Effector memory CD8-positive, alpha-beta T cell (primary cell): ENCODE measurements around the gene PDSS2.

Experiments
- ATAC-seq: fragments of 150-1000 bp; cut with Tn5 transposase; replicated peaks from 2 replicates; pipeline ENCODE4 v1.10.0; 2021; ENCODE audit warnings: mild to moderate bottlenecking, moderate library complexity
- DNase-seq, 3 experiments: peaks; one replicate each; pipeline ENCODE4 v3.0.0; 2021
- H3K27ac Mint-ChIP-seq, 2 donors: one replicate each; pipeline ENCODE4 v1.8.0; 2022; ENCODE audit warnings: mild to moderate bottlenecking in 2 of 2, mixed read lengths in 2 of 2, moderate library complexity in 2 of 2
- H3K27me3 Mint-ChIP-seq, 2 donors: one replicate each; pipeline ENCODE4 v1.8.0; 2022; ENCODE audit warnings: mixed read lengths in 2 of 2
- H3K36me3 Mint-ChIP-seq: one replicate; pipeline ENCODE4 v1.8.0; 2022; ENCODE audit warnings: mild to moderate bottlenecking, moderate library complexity, mixed read lengths; ENCODE audit not compliant: insufficient read depth
- H3K4me1 Mint-ChIP-seq, 2 donors: one replicate each; pipeline ENCODE4 v1.8.0; 2022; ENCODE audit warnings: low read depth in 2 of 2, mixed read lengths in 2 of 2
- H3K4me3 Mint-ChIP-seq, 2 donors: one replicate each; pipeline ENCODE4 v1.8.0; 2022; ENCODE audit warnings: mild to moderate bottlenecking in 2 of 2, mixed read lengths in 2 of 2, moderate library complexity in 2 of 2
- H3K9me3 Mint-ChIP-seq, 2 donors: one replicate each; pipeline ENCODE4 v1.8.0; 2022; ENCODE audit warnings: mixed read lengths in 2 of 2

The PDSS2 gene

GRCh38 chr6:107272246-107272645 lies 187.1 kb downstream of the PDSS2 start:
- Mint-ChIP-seq H3K9me3 (no peaks in the 10 kb centered on the region), H3K27me3 (no peaks in the 10 kb centered on the region), H3K36me3 (no peaks in the 10 kb centered on the region), H3K27ac (no peak overlapping the region), H3K4me3 (no peak overlapping the region), H3K4me1 (peaks cover 0 to 1% of the 10 kb centered on the region in 2 donors)
- DNase-seq: no peak
- ATAC-seq: no peak

DNA sequence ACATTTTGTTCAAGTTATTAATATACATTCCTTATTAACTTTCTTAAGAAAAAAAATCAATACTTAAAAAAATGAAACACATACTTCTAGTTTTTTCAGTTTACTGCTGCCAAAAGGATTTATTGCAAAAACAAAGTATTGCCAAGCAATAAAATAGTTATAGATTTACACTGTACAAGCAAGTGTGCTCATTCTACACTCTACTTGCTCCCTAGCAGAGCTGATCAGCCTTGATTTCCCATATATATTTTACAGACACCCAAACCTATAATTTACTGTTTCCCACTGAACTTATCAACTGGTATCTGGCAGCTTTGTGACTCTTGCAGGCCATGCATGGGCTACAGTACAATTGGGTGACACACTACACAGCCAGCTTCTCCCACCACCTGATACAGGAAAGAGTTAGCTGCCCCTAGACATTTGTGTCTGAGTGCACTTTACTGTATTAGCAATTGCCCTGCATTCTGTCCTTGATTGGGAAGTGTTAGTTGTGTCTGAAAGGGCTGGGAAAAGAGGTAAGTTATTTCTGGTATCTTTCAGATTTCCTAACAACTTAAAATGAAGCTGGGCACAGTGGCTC lies 188.1 kb downstream of the PDSS2 start:
- no peak for ATAC-seq
- H3K4me1 Mint-ChIP-seq: peaks cover 0 to under 1% of the 10 kb centered on the region in 2 donors
- H3K9me3 Mint-ChIP-seq: no peaks in the 10 kb centered on the region
- no peak overlapping the region for H3K4me3 Mint-ChIP-seq
- no peak overlapping the region for H3K27ac Mint-ChIP-seq
- no peaks in the 10 kb centered on the region for H3K27me3 Mint-ChIP-seq
- H3K36me3 Mint-ChIP-seq: no peaks in the 10 kb centered on the region
- no peak for DNase-seq

- no peak for ATAC-seq
- no peak overlapping the region for H3K27ac Mint-ChIP-seq
- H3K27me3 Mint-ChIP-seq: no peaks in the 10 kb centered on the region
- no peaks in the 10 kb centered on the region for H3K9me3 Mint-ChIP-seq
- H3K4me1 Mint-ChIP-seq: no peaks in the 10 kb centered on the region
- DNase-seq: no peak
- no peak overlapping the region for H3K4me3 Mint-ChIP-seq
- H3K36me3 Mint-ChIP-seq: no peaks in the 10 kb centered on the region
These were observed 191.7 kb downstream of the PDSS2 start for GRCh38 chr6:107267634-107268033.

DNA sequence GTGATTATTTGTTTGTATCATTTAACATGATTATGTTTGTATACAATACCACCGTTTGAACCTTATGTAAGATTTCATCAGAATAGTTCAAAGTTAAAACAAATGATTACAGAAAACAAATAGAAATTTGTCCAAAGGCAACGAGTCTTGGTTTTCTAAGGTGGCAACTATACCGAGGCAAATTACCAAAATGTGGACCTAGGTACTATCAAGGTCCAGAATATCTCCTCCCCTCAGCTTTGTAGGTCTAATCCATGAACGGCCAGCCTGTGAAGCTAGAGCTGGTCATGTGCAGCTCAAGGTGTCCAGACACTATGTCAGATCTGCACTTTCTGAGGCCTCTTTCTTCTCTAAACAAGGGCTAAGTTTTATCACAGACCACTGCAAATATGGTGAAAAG lies 192.4 kb downstream of the PDSS2 start:
- Mint-ChIP-seq H3K9me3 (no peaks in the 10 kb centered on the region), H3K4me1 (no peaks in the 10 kb centered on the region), H3K36me3 (no peaks in the 10 kb centered on the region), H3K4me3 (no peak overlapping the region), H3K27ac (no peak overlapping the region), H3K27me3 (no peaks in the 10 kb centered on the region)
- DNase-seq: no peak
- no peak for ATAC-seq

GRCh38 chr6:107266563-107266962 lies 192.8 kb downstream of the PDSS2 start:
- H3K9me3 Mint-ChIP-seq: no peaks in the 10 kb centered on the region
- DNase-seq (no peak), ATAC-seq (no peak)
- no peak overlapping the region for H3K27ac Mint-ChIP-seq
- H3K4me3 Mint-ChIP-seq: no peak overlapping the region
- no peaks in the 10 kb centered on the region for H3K27me3 Mint-ChIP-seq
- no peaks in the 10 kb centered on the region for H3K4me1 Mint-ChIP-seq
- no peaks in the 10 kb centered on the region for H3K36me3 Mint-ChIP-seq

DNA sequence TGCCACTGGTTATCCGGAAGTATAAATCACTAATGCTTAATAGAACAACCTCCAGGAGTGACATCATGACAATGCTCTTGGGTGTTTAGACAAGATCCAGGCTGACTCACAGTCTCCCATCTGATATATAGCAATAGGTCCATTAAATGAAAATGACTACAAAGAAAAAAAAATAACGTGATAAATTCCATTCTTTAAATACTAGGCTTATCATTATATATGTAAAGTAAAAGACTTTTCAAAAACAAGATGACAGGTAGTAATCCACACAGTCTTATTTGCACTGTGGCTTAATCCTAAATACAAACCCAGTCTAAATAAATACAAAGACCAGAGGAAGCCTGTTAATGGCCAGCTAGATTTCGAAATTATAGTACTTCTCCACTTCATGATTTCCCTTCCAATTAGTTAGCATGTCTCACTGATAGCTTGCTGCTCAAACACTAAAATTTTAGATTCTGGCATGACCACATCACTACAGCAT lies 195.0 kb downstream of the PDSS2 start:
- Mint-ChIP-seq H3K9me3 (no peaks in the 10 kb centered on the region), H3K27me3 (no peaks in the 10 kb centered on the region), H3K36me3 (no peaks in the 10 kb centered on the region), H3K4me3 (no peak overlapping the region), H3K27ac (no peak overlapping the region), H3K4me1 (no peaks in the 10 kb centered on the region)
- DNase-seq: no peak
- no peak for ATAC-seq

DNA sequence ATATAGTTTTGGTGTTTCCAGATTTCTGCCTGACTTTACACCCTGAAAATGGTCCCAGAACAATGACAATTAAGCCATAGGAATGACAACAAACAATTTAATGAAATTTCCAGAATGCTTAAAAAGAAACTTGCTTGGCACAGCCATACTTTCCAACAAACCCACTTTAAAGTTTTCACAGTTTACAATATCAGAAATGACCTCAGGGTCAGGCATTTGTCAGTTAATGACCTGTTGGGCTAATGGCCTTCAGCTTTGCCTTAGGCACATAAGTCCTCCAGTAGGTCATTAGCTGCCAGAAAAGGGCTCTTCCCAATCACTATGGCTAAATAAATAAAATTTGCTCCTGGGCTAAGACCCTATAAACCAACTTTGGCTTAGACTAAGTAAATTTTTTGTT lies 199.4 kb downstream of the PDSS2 start:
- DNase-seq (no peak), ATAC-seq (no peak)
- Mint-ChIP-seq H3K36me3 (no peaks in the 10 kb centered on the region), H3K4me3 (no peak overlapping the region), H3K9me3 (no peaks in the 10 kb centered on the region), H3K4me1 (no peaks in the 10 kb centered on the region), H3K27me3 (no peaks in the 10 kb centered on the region), H3K27ac (no peak overlapping the region)

GRCh38 chr6:107248147-107248546 lies 211.2 kb downstream of the PDSS2 start:
- Mint-ChIP-seq H3K36me3 (no peaks in the 10 kb centered on the region), H3K9me3 (no peaks in the 10 kb centered on the region), H3K27ac (no peak overlapping the region), H3K27me3 (no peaks in the 10 kb centered on the region), H3K4me1 (no peaks in the 10 kb centered on the region), H3K4me3 (no peak overlapping the region)
- DNase-seq (no peak), ATAC-seq (no peak)

DNA sequence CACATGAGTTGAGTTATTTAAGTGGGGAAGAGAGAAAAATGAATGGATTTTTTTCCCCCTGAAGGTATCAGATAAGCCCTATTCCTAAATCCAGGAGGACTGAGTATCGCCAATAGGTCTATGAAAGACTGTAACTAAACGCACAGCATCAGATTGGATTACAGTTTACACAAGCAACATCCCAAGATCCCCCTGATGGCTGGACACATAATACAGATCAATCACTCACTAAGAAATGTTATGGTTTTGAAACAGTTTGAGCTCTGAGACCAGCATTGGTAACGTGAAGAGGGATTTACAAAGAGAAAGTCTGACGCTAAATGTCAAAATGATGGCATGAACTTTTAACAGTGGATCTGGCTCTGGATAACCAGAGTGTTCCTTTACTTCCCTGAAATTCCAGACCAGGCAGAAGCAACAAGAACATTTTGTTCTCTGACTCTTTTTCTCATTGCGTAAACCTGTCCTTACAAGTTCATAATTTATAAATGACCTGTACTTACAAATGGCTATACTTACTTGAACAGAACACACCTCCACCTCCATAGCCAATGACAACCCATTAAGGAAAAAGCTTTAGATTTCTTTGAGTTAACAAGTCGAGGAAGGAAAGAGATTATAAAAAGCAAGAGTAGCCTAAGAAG lies 212.3 kb downstream of the PDSS2 start:
- H3K27me3 Mint-ChIP-seq: no peaks in the 10 kb centered on the region
- H3K4me1 Mint-ChIP-seq: no peaks in the 10 kb centered on the region
- no peak for DNase-seq
- no peak overlapping the region for H3K27ac Mint-ChIP-seq
- no peaks in the 10 kb centered on the region for H3K9me3 Mint-ChIP-seq
- no peak overlapping the region for H3K4me3 Mint-ChIP-seq
- ATAC-seq: no peak
- no peaks in the 10 kb centered on the region for H3K36me3 Mint-ChIP-seq

DNA sequence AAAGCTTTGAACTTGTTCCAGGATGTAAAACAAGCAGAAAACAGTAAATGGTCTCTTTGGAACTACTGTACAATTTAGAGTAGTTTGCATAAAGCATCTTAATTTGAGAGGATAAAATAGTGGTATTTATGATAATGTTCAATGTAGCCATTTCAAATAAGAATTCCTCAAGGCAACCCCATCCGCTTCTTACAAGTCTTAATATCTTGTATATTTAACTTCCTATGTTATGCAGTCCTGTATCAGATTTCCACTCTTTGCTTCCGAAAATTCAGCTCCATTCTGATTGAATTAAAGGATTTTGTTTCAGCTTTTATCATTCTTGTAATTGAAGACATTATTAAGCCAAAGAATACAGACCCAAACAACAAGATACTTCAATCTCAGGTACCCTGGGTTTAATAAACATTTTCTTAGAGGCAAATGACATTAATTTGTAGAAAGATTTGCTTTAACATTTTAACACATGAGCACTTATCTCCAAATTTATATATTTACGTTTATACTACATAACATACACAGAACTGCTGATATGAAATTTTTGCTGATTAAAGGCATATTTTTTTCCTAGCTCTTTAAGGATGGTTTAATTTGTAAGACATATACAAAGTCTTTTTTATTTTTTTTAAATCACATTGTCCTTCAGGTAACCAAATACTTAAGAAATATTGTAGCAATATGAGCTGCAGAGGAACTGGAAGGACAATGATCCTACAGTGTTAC lies 213.0 kb downstream of the PDSS2 start:
- H3K36me3 Mint-ChIP-seq: no peaks in the 10 kb centered on the region
- ATAC-seq: no peak

DNA sequence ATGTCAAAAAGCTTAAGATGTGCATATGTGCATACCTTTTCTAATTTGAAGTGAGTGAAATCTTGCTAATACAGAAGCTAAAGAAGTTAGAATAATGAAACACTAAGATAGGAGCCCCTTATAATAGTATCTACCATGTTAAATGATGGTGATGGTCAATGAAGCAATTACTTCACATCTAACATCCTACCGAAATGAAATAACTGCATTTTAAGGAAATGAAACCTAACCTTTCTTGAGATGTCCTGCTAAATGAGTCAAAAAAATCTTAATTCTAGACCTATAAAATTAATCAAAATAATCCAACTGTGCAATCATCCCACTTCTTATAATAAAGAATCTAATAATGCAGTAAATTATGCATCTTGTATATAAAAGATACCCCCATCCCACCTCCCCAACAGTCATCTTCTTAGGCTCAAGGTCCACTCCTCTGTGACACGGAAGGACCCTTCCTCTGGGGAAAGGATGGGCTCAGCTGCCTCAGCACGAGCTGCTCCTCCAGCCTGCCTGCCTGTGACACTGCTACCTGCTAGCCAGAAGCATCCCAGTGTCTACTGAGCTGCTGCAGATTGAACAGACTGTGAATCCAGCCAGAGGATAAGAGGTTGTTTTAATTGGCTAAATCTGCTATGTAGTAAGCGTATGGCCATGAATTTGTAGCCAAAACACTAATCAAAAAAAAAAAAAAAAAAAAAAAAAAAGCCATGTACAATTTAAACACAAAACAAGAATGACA lies 214.5 kb downstream of the PDSS2 start:
- Mint-ChIP-seq H3K36me3 (peaks cover 6% of the 10 kb centered on the region), H3K27me3 (no peaks in the 10 kb centered on the region)

More for the DNA sequence above, 213.0 kb downstream of the PDSS2 start:
- Mint-ChIP-seq H3K9me3 (no peaks in the 10 kb centered on the region), H3K4me3 (no peak overlapping the region), H3K27ac (no peak overlapping the region), H3K27me3 (no peaks in the 10 kb centered on the region), H3K4me1 (no peaks in the 10 kb centered on the region)
- DNase-seq: no peak

GRCh38 chr6:107244082-107244741 lies 215.2 kb downstream of the PDSS2 start:
- H3K36me3 Mint-ChIP-seq: peaks cover 7% of the 10 kb centered on the region
- ATAC-seq: no peak
- H3K4me3 Mint-ChIP-seq: no peak overlapping the region
- no peak overlapping the region for H3K27ac Mint-ChIP-seq
- H3K27me3 Mint-ChIP-seq: no peaks in the 10 kb centered on the region
- H3K4me1 Mint-ChIP-seq: no peaks in the 10 kb centered on the region
- no peaks in the 10 kb centered on the region for H3K9me3 Mint-ChIP-seq
- no peak for DNase-seq

More for the DNA sequence above, 214.5 kb downstream of the PDSS2 start:
- ATAC-seq (no peak), DNase-seq (no peak)
- Mint-ChIP-seq H3K27ac (no peak overlapping the region), H3K4me3 (no peak overlapping the region), H3K4me1 (no peaks in the 10 kb centered on the region), H3K9me3 (no peaks in the 10 kb centered on the region)

- Mint-ChIP-seq H3K27ac (no peak overlapping the region), H3K4me3 (no peak overlapping the region), H3K36me3 (peaks cover 7% of the 10 kb centered on the region)
These were observed 215.9 kb downstream of the PDSS2 start for GRCh38 chr6:107243471-107243870.

More at GRCh38 chr6:107243471-107243870, 215.9 kb downstream of the PDSS2 start:
- ATAC-seq (no peak), DNase-seq (no peak)
- H3K9me3 Mint-ChIP-seq: no peaks in the 10 kb centered on the region
- H3K4me1 Mint-ChIP-seq: no peaks in the 10 kb centered on the region
- no peaks in the 10 kb centered on the region for H3K27me3 Mint-ChIP-seq
